ENCODE results near the gene KCND3.

KCND3 gene

GRCh38 chr1:112004076-112004475 is 14.6 kb upstream of the KCND3 start:
- TF ChIP-seq RARB (CRISPR knock-in tag; IDR thresholded peaks at IDR 0.05) (no peak), TCF4 (CRISPR knock-in tag; IDR thresholded peaks at IDR 0.05; ENCODE audit: borderline replicate concordance) (no peak), CSDC2 (CRISPR knock-in tag; IDR thresholded peaks at IDR 0.05) (no peak), ZFP30 (CRISPR knock-in tag; IDR thresholded peaks at IDR 0.05) (no peak), SNAI2 (CRISPR knock-in tag; IDR thresholded peaks at IDR 0.05) (no peak), OSR1 (CRISPR knock-in tag; IDR thresholded peaks at IDR 0.05) (no peak), ZC3H10 (CRISPR knock-in tag; IDR thresholded peaks at IDR 0.05) (no peak), CREB5 (CRISPR knock-in tag; IDR thresholded peaks at IDR 0.05; ENCODE audit: low read depth) (no peak), ESRRG (CRISPR knock-in tag; IDR thresholded peaks at IDR 0.05) (no peak)
- ATAC-seq: no peak

GRCh38 chr1:112002514-112002913 is 13.0 kb upstream of the KCND3 start:
- no peak for ATAC-seq
- TF ChIP-seq ZC3H10 (CRISPR knock-in tag; IDR thresholded peaks at IDR 0.05): no peak
- TF ChIP-seq POU6F1 (CRISPR knock-in tag; IDR thresholded peaks at IDR 0.05; ENCODE audit: borderline replicate concordance, low read depth): no peak
- no peak for TF ChIP-seq ZNF8 (CRISPR knock-in tag; IDR thresholded peaks at IDR 0.05)
- no peak for TF ChIP-seq ZNF565 (CRISPR knock-in tag; conservative IDR thresholded peaks at IDR 0.05; ENCODE audit: low read depth)
- TF ChIP-seq CSDC2 (CRISPR knock-in tag; IDR thresholded peaks at IDR 0.05): no peak
- no peak for TF ChIP-seq TCF4 (CRISPR knock-in tag; IDR thresholded peaks at IDR 0.05; ENCODE audit: borderline replicate concordance)

GRCh38 chr1:112001436-112001835 is 12.0 kb upstream of the KCND3 start:
- ATAC-seq: no peak
- TF ChIP-seq OSR1 (CRISPR knock-in tag; IDR thresholded peaks at IDR 0.05): no peak

- ATAC-seq: no peak
- no peak for TF ChIP-seq TSHZ2 (CRISPR knock-in tag; IDR thresholded peaks at IDR 0.05)
- no peak for TF ChIP-seq RARB (CRISPR knock-in tag; IDR thresholded peaks at IDR 0.05)
- no peak for TF ChIP-seq POU6F1 (CRISPR knock-in tag; IDR thresholded peaks at IDR 0.05; ENCODE audit: borderline replicate concordance, low read depth)
- no peak for TF ChIP-seq OSR1 (CRISPR knock-in tag; IDR thresholded peaks at IDR 0.05)
- no peak for TF ChIP-seq TOX (CRISPR knock-in tag; IDR thresholded peaks at IDR 0.05; ENCODE audit: borderline replicate concordance)
- no peak for TF ChIP-seq GLIS3 (CRISPR knock-in tag; IDR thresholded peaks at IDR 0.05)
- no peak for TF ChIP-seq ZFP30 (CRISPR knock-in tag; IDR thresholded peaks at IDR 0.05)
- no peak for TF ChIP-seq CSRNP3 (CRISPR knock-in tag; IDR thresholded peaks at IDR 0.05)
- no peak for TF ChIP-seq ZC3H10 (CRISPR knock-in tag; IDR thresholded peaks at IDR 0.05)
- TF ChIP-seq BACH2 (CRISPR knock-in tag; IDR thresholded peaks at IDR 0.05; ENCODE audit: borderline replicate concordance): no peak
- TF ChIP-seq ZNF565 (CRISPR knock-in tag; conservative IDR thresholded peaks at IDR 0.05; ENCODE audit: low read depth): no peak
- TF ChIP-seq ZNF8 (CRISPR knock-in tag; IDR thresholded peaks at IDR 0.05): no peak
- TF ChIP-seq CREB5 (CRISPR knock-in tag; IDR thresholded peaks at IDR 0.05; ENCODE audit: low read depth): no peak
- TF ChIP-seq ARNTL (CRISPR knock-in tag; IDR thresholded peaks at IDR 0.05; ENCODE audit: borderline replicate concordance, low read depth): no peak
- TF ChIP-seq CSDC2 (CRISPR knock-in tag; IDR thresholded peaks at IDR 0.05): no peak
- no peak for TF ChIP-seq ISL1 (CRISPR knock-in tag; IDR thresholded peaks at IDR 0.05)
- TF ChIP-seq PATZ1 (CRISPR knock-in tag; IDR thresholded peaks at IDR 0.05; ENCODE audit: borderline replicate concordance): no peak
These were observed 10.6 kb upstream of the KCND3 start for GRCh38 chr1:112000048-112000447.

Measured in SK-N-SH treated with all-trans-retinoic acid at 6 μM for 48 hours (cell line).